ENCODE results near the gene LHFPL5. TPM values are rescaled to one million over a fixed set of nuclear protein-coding genes. Genes with fewer than 3 reads are reported as not detected.

LHFPL5 gene
- total and polyA plus RNA-seq, 4 donors = not detected

GRCh38 chr6:35775031-35775430 lies 30.1 kb upstream of the LHFPL5 start:
- no peaks in the 10 kb centered on the region for H3K36me3 ChIP-seq (ENCODE audit: control insufficient read depth in 4 of 4, insufficient read depth in 4 of 4, low read length in 4 of 4)
- ATAC-seq (ENCODE audit: insufficient read depth, low FRiP score) (no peak), DNase-seq (no peak)
- 86 to 90% methylated on average over 6 of the region's 6 CpGs for WGBS, 2 donors
- no peaks in the 10 kb centered on the region for H3K27me3 ChIP-seq (ENCODE audit: control insufficient read depth in 3 of 3, insufficient read depth in 3 of 3, low read length in 2 of 3)
- H3K4me3 ChIP-seq = no peak overlapping the region
- no peak for TF ChIP-seq CTCF (IDR thresholded peaks at IDR 0.05; ENCODE audit: control extremely low read depth, extremely low read depth)
- peaks cover 0 to 1% (median 0%) of the 10 kb centered on the region in 4 donors for H3K9me3 ChIP-seq (ENCODE audit: control insufficient read depth in 4 of 4, insufficient read depth in 3 of 4, low read length in 3 of 4)
- no peaks in the 10 kb centered on the region for H3K4me1 ChIP-seq (ENCODE audit: control insufficient read depth in 5 of 5, insufficient read depth in 5 of 5, low read length in 5 of 5)
- no peak overlapping the region for H3K9ac ChIP-seq (ENCODE audit: insufficient read depth in 1 of 2, low read length in 2 of 2)
- no peak overlapping the region for H3K27ac ChIP-seq (ENCODE audit: low read depth in 1 of 2, low read length in 1 of 2)

GRCh38 chr6:35776364-35777215 lies 28.6 kb upstream of the LHFPL5 start, which contains the start of gene CLPSL2:
Gene CLPSL2, plus strand, starts transcription at chr6:35776598. Its CDS starts 21 bp downstream, at chr6:35776619.
- TF ChIP-seq CTCF (IDR thresholded peaks at IDR 0.05; ENCODE audit: control extremely low read depth, extremely low read depth) = no peak
- WGBS, 2 donors = 4% methylated on average over 46 to 56 of the region's 56 CpGs
- H3K27ac ChIP-seq (ENCODE audit: low read depth in 1 of 2, low read length in 1 of 2) = no peak within 1 kb of the TSS
- no peaks in the 10 kb centered on the region for H3K27me3 ChIP-seq (ENCODE audit: control insufficient read depth in 3 of 3, insufficient read depth in 3 of 3, low read length in 2 of 3)
- no peaks in the 10 kb centered on the region for H3K4me1 ChIP-seq (ENCODE audit: control insufficient read depth in 5 of 5, insufficient read depth in 5 of 5, low read length in 5 of 5)
- no peak within 1 kb of the TSS for H3K4me3 ChIP-seq
- peaks cover 0 to 1% (median 0%) of the 10 kb centered on the region in 4 donors for H3K9me3 ChIP-seq (ENCODE audit: control insufficient read depth in 4 of 4, insufficient read depth in 3 of 4, low read length in 3 of 4)
- ATAC-seq (ENCODE audit: insufficient read depth, low FRiP score) (no peak), DNase-seq (peak; percentile 16 to 51 (median 51))
- no peak within 1 kb of the TSS for H3K9ac ChIP-seq (ENCODE audit: insufficient read depth in 1 of 2, low read length in 2 of 2)
- no peaks in the 10 kb centered on the region for H3K36me3 ChIP-seq (ENCODE audit: control insufficient read depth in 4 of 4, insufficient read depth in 4 of 4, low read length in 4 of 4)

- H3K27ac ChIP-seq (ENCODE audit: low read depth in 1 of 2, low read length in 1 of 2) = no peak overlapping the region
Observed at GRCh38 chr6:35777356-35778102, 27.6 kb upstream of the LHFPL5 start.

More at GRCh38 chr6:35777356-35778102, 27.6 kb upstream of the LHFPL5 start:
- Histone ChIP-seq H3K4me1 (ENCODE audit: control insufficient read depth in 5 of 5, insufficient read depth in 5 of 5, low read length in 5 of 5) (no peaks in the 10 kb centered on the region), H3K9ac (ENCODE audit: insufficient read depth in 1 of 2, low read length in 2 of 2) (no peak overlapping the region), H3K36me3 (ENCODE audit: control insufficient read depth in 4 of 4, insufficient read depth in 4 of 4, low read length in 4 of 4) (no peaks in the 10 kb centered on the region), H3K27me3 (ENCODE audit: control insufficient read depth in 3 of 3, insufficient read depth in 3 of 3, low read length in 2 of 3) (no peaks in the 10 kb centered on the region), H3K4me3 (no peak overlapping the region), H3K9me3 (ENCODE audit: control insufficient read depth in 4 of 4, insufficient read depth in 3 of 4, low read length in 3 of 4) (peaks cover 0 to 1% (median 0%) of the 10 kb centered on the region in 4 donors)
- 79 to 91% methylated on average over 10 of the region's 10 CpGs for WGBS, 2 donors
- no peak for TF ChIP-seq CTCF (IDR thresholded peaks at IDR 0.05; ENCODE audit: control extremely low read depth, extremely low read depth)
- ATAC-seq (ENCODE audit: insufficient read depth, low FRiP score) (no peak), DNase-seq (no peak)

Data from lung (tissue), 12 donors.